Hematopoietic multipotent progenitor cell treated with erythropoietin and hydrocortisone succinate and interleukin-3 and kit ligand, for 17 days (in vitro differentiated cells): Measurements from ENCODE around the gene CST9.
"Not testable (repeated sequence)": the region's sequence is repeated elsewhere in the genome, so short reads cannot be mapped to it uniquely, and the experiment has no call there.

ENCODE experiments used
- DNase-seq: peaks from one replicate; pipeline ENCODE4 v3.0.0-alpha.2; 2015; ENCODE audit warnings: low spot score

CST9 gene

DNA sequence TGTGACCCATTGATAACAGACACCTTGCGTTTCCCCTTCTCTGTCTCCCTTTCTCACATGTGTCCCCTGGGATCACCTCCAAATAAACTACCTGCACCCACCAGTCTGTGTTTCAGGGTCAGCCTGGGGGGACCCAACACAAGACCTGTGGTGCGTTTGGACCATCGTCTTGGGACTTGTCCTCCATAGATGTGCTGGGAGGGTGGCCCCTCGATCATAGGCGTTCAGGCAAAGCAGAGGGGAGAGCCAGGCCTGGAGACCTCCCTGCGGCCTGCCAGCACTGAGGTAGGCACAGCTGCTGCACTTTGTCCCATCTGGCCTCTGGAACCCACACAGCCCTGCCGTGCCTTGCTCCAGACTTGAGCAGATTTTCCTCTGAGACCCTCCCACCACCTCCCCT, 18.1 kb downstream of the CST9 start:
- no peak for DNase-seq

DNA sequence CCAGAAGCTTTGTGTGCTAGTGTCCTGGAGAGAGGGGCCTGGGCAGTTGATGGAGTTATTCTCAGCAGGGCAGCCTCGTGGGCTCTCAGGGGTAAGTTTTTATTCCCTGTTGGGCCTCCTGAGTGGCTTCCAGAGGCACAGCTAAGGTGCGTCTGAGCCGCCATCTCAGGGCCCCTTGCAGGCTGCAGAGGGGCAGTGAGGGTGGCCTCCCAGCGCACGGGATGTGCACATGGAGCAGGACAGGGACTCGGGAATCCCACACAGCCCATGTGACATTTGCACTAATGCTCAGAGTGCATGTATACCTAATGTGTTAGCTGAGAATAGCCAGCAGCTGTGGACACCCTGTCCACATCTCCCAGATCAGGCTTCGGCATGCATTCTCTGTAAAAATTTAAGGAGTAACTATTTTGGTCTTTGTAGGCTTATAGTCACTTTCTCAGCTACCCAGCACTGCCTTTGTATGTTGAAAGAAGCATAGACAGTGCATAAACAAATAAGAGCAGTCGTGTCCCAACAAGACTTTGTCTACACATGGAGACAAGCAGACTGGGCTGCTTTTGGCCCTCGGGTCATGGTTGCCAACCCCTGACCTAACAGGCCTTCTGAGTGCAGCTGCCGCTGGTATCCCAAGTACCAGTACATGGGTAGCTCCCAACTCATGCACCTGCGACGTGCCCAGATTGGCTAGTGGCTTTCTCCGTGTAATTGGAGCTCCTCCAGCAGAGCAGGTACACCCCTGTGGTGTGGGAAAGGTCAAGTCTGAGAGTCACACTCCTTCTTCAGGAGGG, 18.8 kb downstream of the CST9 start:
- no peak for DNase-seq

DNA sequence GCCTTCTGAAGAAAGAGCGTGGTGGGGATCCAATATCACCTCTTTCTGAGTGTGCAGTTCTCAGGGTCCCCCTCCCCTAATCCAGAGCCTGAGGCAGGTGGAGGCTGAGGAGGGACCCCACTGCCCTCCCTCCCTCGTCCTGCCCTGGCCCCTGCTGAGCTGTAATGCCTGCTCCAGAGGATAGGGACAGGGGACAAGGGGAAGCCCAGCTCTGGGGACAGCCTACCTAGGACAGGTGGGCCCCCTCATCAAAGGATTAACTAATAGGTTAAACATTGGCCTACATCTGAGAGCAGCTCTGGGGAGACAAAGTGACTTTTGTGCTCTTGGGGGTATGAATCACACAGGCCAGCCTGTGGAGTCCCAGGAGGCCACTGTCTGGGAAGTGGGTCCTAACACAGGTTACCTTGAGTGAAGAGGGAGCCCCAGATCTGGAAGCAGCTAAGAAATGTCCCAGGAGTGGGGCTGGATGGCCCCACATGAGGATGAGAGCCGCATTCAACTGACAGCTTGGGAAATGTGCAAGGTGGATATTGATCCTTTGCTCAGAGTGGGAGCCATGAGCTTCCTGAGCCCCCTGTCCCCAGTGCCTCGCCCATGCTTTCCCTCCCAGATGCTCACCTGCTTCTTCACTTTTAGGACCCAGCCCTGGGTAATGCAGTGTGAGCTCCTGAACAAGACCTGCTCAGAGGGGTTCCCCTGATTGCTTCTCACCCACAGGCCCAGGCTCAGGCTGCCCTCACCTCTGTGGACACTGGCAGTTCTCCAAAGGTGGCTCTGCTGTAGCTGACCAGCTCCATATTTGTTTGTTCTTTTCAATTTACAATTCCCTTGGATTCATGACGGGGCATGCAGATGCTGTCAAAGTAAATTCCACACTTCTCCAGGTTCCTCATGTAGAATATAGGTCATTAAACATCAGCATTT, 19.6 kb downstream of the CST9 start:
- DNase-seq, result no peak

DNA sequence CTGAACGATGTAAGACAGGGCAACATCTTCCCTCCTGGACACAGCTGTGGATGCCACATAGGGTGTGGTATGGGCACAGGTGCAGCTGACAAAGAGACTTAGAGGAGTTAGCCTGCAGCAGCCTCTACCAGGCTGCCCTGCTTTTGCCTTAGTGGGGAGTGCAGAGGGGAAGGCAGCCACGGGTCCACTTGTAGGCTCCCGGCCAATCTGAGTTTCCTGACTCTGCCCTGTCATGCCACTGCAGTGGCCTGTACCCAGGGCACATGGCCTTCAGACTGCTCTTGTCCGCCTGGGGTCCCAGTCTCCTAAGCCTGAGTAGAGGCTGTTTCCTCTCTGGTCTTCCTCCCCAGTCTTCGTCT, 20.3 kb downstream of the CST9 start:
- DNase-seq, result no peak

DNA sequence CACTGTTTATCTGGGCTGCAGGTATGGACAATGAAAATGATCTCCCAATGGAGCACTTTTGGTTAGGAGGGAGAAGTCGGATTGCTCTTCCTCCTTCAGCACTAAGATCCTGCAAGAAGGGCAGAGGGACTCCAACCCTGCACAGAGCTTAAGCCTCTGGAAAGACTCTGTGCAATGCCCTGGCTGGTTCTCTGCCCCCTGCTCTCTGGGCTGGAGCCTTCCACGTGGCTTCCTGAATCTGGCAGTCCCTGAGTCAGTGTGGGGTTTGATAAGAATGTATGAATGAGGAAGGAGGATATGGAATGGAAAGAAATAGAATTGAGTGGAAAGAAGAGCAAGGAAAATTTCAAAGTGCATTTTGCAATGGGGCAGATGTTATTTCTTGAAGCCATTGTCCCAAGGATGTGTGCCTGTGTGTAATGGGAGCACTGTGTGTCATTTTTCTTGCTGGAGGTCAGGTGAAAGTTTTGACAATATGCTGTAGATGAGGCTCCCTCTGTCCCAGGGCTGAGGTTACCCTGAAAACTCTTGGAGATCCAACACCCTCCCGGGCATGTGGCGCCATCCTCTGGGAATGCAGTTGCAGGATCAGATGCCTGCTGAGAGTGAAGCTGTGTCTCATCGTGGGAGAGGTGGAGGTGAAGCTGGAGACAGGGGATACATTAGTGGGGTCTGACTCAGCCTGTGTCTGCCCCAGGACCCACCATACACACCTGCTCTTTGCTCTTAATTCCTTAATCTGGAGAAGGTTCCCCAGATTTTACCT, 21.1 kb downstream of the CST9 start:
- DNase-seq, result no peak

DNA sequence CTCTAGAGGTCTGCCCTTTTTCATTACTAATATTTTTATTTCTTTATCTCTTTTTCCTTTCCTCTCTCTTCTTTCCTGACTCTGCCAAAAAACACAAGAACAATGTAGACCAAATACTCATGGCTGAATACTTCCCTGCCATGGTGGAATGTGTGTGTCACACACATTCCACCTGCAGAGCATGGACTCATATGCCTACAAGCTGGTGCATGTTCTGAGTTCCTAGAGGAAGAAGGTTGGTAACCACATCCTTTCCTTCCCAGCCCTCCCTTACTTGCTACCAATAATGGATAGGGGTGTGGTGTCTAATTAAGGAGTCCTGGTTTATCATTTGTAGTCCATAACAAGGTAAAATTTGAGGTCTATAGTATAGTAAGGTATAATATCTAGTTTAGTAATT, 22.2 kb downstream of the CST9 start:
- DNase-seq, result no peak

DNA sequence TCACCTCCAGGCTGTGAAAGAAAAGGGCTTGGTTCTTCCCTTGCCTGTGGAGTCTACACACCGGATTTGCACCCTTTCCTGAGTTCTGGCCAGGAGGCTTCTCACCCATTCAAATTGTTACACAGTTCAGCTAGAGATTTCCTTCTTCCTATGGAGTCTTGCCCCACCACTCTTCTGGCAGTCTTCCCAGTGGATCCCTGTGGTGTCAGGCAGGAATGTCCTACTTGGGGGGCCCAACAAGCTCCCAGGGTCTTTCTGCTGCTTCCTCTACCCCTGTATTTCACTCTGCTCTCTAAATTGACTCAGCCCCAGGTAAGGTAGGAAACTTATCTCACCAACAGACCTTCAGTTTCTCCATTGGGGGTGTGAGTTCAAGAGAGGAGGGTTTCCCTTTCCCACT, 23.4 kb downstream of the CST9 start:
- DNase-seq, result no peak

DNA sequence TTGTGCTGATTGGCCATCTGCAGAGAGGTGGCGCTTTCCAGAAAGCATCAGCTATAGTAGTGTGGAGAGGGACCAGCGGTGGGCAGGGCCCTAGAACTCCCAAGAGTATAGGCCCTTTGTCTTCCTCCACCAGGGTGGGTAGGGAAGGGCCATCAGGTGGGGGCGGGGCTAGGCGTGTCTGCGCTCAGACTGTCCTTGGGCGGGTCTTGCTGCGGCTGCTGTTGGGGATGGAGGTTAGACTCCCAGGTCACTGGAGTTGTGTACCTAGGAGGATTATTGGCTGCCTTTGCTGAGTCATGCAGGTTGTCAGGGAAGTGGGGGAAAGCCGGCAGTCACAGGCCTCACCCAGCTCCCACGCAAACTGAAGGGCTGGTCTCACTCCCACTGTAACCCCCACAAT, 23.9 kb downstream of the CST9 start:
- DNase-seq, result not testable (repeated sequence)

DNA sequence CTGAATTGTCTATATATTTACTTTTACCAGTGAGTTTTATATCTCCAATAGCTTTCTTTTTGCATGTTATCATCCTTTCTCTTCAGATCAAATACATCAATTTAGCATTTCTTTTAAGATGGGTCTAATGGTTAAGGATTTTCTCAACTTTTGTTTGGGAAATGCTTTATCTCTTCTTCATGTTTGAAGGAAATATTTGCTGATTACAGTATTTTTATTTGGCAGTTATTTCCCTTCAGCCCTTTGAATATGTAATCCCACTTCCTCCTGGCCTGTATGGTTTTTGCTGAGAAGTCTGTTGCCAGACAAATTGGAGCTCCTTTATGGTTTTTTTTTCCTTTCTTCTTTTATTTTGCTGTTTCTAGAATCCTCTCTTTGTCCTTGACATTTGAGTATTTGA, 30.7 kb downstream of the CST9 start:
- no peak for DNase-seq

DNA sequence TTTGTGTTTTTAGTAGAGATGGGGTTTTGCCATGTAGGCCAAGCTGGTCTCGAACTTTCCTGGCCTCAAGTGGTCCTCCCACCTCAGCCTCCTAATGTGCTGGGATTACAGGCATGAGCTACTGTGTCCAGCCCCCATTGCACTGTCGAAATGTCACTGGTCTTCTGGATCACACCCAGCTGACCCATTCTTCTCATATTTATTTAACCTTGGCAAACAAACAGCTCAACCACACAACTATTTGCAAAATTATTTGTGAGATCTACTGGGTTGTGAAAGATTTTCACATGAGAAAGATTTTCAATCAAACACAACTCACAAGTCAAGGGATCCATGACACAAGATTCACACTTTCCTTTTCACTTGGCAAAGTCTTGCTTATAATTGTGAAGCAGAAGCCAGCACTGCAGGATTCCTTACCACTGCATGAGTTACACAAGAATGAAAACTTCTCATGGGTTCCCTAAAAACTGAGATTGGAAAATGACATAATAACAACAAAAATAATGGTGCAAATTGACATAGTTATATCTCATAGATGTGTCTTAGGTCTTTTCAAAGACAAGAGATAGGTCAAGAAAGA, 35.4 kb downstream of the CST9 start:
- DNase-seq, result no peak

DNA sequence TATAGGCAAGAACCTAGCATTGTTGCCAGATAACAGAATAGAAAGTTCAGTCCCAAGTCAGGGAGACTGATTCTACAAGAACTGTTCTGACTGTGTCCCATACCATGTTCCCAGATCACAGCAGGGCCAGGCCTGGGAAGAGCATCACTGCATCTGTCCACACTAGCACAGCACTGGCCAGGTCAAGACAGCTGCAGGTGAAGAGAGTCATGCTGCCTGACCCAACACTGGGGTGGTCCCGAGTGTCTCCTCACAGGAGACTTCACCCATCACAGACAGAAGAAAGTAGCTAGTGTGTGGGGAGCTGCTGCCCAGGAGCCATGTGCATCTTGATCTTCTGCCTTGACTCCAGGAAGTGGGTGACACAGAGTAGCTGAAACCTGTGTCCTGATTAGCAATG, 36.1 kb downstream of the CST9 start:
- DNase-seq, result no peak

DNA sequence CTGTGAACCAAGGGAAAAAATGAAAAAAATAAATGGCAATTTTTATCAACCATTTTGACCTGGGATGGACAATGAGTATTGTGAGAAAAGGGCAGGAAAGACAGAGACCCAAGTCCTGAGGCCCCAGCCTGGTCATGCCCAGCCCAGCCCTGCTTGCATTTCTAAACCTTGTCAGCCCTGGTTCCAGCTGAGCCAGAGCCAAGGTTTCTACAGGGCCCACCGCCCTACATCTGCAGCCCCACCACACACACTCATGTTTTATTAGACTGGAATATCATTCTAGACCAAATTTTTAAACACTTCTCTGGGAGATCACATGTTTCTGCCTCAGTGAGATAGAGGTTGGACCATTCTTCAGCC, 36.8 kb downstream of the CST9 start:
- no peak for DNase-seq

DNA sequence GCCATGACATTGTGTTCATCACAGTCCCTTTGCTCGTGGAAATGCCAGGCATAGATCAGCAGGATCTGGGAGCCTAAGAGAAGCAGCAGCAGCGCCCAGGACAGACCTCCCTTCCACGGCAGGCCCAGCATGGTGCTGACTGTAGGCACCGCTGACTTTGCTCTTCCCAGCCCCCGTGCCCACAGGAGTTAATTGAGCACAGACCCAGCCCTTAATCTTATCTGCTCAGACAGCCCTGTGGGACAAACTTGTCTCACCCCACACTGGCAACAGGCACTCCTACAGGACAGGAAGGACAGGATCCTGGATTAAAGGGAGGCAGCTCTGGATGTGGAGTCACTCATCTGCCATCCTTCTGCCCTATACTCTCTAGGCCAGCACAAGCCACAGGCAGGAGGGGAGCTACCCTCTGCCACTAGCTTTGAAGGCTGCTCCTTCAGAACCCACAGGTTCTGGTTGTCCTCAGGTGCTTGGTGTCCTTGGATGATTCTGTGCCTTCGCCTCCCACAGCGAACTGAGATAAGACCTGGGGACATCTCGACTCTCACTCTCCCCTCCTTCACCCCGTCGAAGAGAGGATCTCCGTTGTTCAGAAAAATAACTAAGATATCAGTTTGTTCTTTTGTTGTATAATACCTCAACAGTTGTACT, 37.3 kb downstream of the CST9 start, which contains the start of gene CST9L:
Gene CST9L, minus strand, starts transcription at position 165 of the 651 bp plus-strand sequence. Its CDS starts 34 bp downstream, at position 131.
- DNase-seq, result no peak

DNA sequence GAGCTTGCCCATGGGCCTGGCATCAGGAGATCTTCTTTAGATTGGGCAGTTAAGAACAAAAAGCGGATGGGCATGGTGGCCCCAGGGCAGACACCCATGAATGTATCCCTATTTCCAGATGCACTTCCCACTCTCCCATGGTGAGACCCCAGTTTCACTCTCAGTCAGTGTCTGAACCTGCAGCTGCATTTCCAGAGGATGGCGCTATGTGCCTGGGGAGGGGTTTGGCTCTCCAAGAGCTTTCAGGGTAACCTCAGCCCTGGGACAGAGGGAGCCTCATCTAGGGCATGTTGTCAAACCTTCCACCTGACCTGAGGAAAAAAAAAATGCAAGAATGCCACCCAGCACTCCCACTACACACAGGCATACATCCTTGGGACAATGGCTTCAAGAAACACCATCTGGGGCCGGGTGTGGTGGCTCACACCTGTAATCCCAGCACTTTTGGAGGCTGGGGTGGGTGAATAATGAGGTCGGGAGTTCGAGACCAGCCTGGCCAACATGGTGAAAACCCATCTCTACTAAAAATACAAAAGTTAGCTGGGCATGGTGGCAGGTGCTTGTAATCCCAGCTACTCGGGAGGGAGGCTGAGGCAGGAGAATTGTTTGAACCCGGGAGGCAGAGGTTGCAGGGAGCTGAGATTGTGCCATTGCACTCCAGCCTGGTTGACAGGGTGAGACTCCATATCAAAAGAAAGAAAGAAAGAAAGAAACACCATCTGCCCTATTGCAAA, 39.4 kb downstream of the CST9 start:
- no peak for DNase-seq

DNA sequence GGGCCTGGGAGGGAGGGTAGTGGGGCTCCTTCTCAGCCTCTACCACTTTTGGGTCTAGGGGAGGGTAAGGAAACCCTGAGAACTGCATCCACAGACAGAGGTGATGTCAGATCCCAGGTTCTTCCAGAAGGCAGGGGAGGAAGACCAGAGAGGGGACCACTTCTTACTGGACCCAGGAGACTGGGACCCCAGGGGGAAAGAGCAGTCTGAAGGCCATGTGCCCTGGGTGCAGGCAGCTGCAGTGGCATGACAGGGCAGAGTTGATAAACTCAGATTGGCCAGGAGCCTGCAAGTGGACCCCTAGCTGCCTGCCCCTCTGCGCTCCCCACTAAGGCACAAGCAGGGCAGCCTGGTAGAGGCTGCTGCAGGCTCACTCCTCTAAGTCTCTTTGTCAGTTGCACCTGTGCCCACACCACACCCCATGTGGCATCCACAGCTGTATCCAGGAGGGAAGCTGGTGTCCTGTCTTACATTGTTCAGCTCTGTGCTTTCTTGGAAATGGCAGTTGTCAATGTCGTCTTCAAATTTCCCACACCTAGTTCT, 40.1 kb downstream of the CST9 start:
- no peak for DNase-seq

DNA sequence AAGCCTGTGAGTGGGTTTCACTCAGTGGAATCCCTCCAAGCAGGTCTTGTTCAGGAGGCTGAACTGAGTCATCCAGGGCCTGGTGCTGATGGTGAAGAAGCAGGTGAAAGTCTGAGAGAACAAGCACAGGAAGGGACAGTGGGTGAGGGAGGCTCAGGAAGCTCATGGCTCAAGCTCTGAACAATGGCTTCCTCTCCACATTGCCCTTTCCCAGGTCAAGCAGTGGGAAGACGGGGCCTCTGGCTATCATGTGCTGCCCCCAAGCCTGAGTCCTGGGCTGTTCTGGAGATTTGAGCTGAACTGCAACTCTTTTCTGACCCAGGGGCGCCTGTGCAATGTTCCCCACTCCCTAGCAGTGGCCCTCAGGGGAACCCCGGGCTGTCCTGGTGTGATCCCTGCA, 40.8 kb downstream of the CST9 start:
- DNase-seq, result no peak

DNA sequence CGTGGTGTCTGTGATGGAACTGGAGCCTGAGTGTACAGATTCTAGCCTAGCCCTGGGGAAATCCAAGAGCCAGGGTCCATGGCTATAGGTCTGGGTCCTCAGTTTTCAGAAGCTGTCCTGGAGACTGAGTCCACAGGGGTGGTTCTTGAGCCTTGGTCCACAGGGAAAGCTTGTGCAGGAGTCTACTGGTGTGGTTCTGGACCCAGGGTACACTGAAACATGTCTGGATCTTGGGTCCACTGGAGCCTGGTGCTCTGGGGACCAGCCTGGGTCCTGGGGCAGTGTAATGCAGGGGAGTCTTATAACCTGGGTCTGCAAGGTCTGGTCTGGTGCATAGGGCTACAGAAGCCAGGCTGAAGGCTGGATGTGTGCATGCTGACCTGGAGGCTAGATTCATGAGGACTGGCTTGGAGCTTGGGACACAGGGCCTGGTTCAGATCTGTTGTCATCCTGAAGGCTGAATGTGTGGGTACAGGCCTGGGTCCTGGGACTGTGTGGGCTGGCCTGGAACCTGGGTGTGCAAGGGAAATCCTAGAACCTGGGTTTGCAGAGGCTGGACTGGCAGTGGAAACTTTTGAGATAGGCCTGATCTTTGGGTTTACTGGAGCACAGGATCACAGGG, 42.9 kb downstream of the CST9 start:
- DNase-seq, result no peak

DNA sequence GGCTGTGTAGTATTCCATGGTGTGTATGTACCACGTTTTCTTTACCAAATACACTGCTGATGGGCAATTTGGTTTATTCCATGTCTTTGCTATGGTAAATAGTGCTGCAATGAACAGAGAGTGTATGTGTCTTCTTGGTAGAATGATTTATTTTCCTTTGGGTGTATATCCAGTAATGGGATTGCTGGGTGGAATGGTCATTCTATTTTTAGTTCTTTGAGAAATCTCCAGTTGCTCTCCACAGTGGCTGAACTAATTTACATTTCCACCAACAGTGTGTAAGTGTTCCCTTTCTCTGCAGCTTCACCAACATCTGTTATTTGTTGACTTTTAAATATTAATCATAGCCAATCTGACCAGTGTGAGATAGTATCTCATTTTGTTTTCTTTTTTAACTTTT, 51.3 kb downstream of the CST9 start:
- no peak for DNase-seq
